HG03135 (cell line): ENCODE data around the gene PHACTR2.
"Not testable (repeated sequence)": the region's sequence is repeated elsewhere in the genome, so short reads cannot be mapped to it uniquely, and the experiment has no call there.

Experiments
- ATAC-seq: cut with Tn5 transposase; IDR thresholded peaks from one replicate; pipeline ENCODE4 v1.9.1; 2021; ENCODE audit warnings: mild to moderate bottlenecking, moderate library complexity; ENCODE audit not compliant: unreplicated experiment

The PHACTR2 gene

DNA sequence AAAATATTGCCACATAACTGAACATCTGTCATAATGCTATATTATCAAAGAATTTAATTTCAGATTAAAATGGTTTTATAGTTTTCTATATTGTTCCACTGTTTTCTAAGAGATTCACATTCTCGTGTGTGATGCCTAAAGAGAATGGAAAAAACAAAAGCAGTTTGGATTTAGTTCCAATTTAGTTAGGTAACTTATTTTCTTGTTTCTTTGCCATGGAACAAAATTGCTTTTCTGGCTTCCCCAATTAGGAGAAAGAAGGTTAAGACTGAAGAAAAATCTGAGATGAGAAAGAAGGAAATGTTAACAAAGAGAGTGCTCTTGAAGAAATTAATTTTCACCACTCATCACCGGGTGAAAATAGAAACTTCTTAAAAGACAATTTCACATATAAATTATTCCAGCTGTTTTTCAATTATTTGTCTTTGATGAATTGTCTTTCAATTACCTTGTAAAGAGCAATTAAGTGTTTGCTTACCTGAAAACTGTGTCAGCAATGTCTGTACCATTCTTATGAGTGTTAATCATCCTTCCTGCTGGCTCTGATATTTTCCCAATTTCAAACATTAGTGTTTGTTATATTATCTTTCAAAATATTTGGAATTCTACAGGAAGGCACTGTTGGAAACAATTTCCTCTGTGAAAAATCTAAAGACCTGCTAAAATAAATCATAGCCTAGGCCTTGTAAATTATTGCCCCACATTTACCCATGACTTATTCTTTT lies 19.5 kb downstream of the PHACTR2 start:
- ATAC-seq: no peak

GRCh38 chr6:143698329-143698728 lies 20.6 kb downstream of the PHACTR2 start:
- no peak for ATAC-seq

DNA sequence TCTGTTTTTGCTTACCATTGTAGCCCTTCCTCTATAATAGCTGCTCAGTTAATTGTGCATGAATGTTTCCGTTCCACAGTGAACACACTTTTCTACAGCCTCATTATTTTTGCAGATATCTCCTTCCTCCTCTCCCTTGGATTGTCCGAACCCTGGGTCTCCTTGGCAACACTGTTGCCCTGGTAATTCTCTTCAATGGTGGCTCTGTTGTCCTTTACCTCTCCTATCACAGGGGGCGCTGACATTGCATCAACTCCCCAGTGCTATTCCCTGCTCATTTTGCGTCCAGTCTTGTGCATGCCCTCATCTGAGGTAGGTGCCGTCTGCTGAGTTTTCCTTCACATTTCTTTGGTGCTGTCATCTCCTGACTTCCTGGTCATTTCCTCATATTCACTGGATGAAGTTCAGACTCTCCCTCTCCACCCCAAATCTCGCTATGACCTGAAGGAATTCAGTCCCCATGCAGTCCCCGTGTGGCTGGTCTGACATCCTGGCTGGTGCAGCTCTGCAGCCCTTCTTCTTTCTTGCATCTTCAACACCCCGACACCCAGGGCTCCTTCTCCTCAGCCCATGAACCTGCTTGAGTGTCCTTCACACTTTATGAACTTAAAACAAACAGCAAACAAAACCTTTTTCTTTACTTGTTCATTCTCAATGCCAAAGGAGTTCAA lies 21.1 kb downstream of the PHACTR2 start:
- no peak for ATAC-seq

DNA sequence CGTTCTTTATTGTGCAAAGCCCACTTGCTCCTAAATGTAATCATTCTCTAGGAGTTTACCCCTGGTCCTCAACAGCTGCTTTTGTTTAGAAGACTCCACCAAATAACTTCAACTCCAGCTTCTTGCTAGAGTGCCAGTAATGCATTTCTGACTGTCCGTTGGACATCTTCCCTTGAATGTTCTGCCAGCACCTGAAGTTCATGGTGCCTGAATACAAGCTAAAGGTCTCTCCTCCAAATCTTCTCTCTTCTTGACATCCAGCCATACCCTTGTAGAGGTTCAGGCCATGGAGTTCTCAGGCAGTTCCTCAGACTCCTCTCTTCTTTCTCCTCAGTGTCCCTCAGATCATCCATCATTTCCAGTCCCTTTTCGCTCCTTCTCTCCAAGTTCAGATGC lies 21.7 kb downstream of the PHACTR2 start:
- no peak for ATAC-seq

DNA sequence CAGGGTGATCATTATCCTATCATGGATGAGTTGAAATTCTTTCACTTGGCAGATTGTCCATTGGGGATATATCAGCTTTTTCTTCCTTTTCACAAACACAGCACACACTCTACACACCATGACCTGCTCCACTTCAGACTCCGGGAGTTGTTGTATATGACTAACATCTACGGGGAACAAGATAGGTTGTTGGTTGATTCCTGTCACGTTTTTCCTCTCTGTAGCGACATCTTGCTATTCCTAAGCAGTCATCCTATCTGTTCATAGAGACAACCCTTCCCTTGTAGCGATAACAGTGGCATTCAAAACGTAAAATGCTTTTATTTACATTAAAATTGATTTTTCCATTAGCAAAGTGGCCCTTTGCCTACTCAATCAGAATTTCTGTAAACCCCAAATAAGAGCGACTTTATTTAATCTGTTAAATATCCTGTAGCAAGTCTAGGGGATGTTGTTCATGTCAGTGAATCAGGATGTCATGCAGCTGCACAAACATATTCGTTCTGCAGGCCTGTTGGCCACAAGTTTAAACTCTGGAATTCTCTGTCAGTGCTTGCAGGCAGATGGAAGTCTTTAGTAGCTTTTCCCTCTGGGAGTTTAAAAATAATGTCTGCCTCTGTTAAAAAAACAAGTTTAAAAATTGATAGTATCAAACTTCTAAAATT lies 23.1 kb downstream of the PHACTR2 start:
- no peak for ATAC-seq

- ATAC-seq: no peak
These were observed 23.8 kb downstream of the PHACTR2 start for GRCh38 chr6:143701349-143702234.

- ATAC-seq: no peak
These were observed 27.8 kb downstream of the PHACTR2 start for GRCh38 chr6:143705569-143705968.

DNA sequence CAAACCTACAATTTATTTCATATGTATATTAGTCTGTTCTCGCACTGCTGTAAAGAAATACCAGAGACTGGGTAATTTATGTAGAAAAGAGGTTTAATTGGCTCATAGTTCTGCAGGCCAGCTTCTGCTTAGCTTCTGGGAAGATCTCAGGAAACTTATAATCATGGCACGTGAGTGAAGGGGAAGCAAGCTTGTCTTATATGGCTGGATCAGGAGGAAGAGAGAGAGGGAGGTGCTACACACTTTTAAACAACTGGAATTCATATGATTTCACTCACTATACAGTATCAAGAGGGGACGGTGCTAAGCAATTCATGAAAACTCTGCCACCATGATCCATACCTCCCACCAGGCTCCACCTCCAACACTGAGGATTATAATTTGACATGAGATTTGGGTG lies 29.9 kb downstream of the PHACTR2 start:
- no peak for ATAC-seq

- no peak for ATAC-seq
These were observed 31.1 kb downstream of the PHACTR2 start for GRCh38 chr6:143708889-143709288.

- no peak for ATAC-seq
These were observed 33.9 kb downstream of the PHACTR2 start for GRCh38 chr6:143711714-143712113.

GRCh38 chr6:143718472-143718871 lies 40.7 kb downstream of the PHACTR2 start:
- ATAC-seq: no peak

DNA sequence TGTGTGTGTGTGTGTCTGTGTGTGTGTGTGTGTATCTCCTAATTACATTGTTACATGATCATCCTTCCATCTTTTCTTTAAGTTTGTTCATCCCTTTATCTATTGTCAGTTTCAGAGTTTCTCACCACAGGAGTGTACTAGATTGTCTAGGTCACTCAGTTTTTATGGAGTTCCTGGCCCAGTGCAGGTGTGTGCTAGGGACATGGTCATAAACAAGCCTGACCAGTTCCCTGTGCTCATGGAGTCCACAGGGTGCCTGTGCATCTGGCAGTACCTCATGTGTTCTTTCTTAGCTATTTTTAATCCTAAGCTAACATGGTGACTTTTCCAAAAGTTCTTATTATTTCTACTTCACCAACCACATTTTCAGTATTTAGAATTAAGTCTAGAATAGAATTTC lies 43.9 kb downstream of the PHACTR2 start:
- ATAC-seq: no peak

GRCh38 chr6:143724876-143725275 lies 47.1 kb downstream of the PHACTR2 start:
- ATAC-seq: no peak

- ATAC-seq: no peak
These were observed 48.4 kb downstream of the PHACTR2 start for GRCh38 chr6:143726015-143726647.

DNA sequence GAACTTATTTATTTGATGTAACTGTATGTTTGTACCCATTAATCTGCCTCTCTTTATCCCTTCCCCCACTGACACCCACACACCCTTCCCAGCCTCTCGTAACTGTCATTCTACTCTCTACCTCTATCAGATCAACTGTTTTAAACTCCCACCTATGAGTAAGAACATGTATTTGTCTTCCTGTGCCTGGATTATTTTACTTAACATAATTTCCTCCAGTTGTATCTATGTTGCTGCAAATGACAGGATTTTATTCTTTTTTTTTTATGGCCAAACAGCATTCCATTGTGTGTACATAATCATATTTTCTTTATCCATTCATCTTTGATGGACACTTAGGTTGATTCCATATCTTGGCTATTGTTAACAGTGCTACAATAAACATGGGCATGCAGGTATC lies 49.3 kb downstream of the PHACTR2 start:
- no peak for ATAC-seq

- ATAC-seq: no peak
These were observed 54.0 kb downstream of the PHACTR2 start for GRCh38 chr6:143731789-143732188.

DNA sequence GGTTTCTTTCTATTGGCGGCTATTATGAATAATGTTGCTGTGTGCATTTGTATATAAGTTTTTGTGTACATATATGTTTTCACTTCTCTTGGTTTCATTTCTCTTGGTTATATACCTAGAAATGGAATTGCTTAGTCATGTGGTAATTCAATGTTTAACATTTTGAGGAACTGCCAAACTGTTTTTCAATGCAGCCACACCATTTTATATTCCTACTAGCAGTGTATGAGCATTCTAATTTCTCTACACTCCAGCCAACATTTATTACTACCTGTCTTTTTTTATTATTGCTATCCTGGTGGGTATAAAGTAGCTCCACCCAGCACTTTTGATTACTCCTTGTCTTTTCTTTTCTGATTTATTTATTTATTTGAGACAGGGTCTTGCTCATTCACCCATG lies 54.8 kb downstream of the PHACTR2 start:
- no peak for ATAC-seq

- ATAC-seq: no peak
These were observed 55.7 kb downstream of the PHACTR2 start for GRCh38 chr6:143733510-143733909.

GRCh38 chr6:143734641-143735063 lies 56.9 kb downstream of the PHACTR2 start:
- no peak for ATAC-seq

DNA sequence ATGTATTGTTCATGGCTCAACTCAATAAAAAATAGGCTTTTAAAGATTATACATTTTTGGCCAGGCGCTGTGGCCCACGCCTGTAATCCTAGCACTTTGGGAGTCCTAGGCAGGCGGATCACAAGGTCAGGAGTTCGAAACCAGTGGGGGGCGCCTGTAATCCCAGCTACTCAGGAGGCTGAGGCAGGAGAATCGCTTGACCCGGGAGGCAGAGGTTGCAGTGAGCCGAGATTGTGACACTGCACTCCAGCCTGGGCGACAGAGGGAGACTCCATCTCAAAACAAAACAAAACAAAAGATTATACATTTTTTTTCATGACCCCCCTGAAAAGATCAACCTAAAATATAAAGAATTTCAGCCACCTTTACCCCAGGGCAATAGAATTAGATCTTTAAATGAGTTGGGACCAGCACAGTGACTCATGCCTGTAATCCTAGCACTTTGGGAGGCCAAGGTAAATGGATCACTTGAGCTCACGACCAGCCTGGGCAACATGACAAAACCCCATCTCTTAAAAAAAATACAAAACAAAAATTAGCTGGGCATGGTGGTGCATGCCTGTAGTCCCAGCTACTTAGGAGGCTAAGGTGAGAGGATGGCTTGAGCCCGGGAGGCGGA lies 60.4 kb downstream of the PHACTR2 start:
- ATAC-seq: not testable (repeated sequence)
